Tracheal epithelial cell (primary cell): Measurements from ENCODE around the gene TSPYL6. TPM values are rescaled to one million over a fixed set of nuclear protein-coding genes. Genes with fewer than 3 reads are reported as not detected.

Experiments
- total RNA-seq: library from RNA; depleted of rRNA; stranded (reverse); fragments of >200 nt; gene quantifications from 2 replicates; pipeline ENCODE4 v1.2.1, GENCODE V29; 2014

Gene TSPYL6
- total RNA-seq = not detected in 2 replicates

GRCh38 chr2:54256091-54256694 lies at the start of gene TSPYL6:
TSPYL6 (minus strand) TSS chr2:54256229; CDS start chr2:54256151, 78 bp downstream.

Other genes with a start within 250 kb of the TSPYL6 start
- 19.5 and 20.7 TPM in 2 replicates for gene ACYP2, start 140.6 kb downstream of the TSPYL6 start, total RNA-seq
- gene SPTBN1, start 200.1 kb upstream of the TSPYL6 start, total RNA-seq = 262 and 385 TPM in 2 replicates